Gastrocnemius medialis (tissue), 4 donors: Measurements from ENCODE around the gene ERAP2. TPM values are rescaled to one million over a fixed set of nuclear protein-coding genes. Genes with fewer than 3 reads are reported as not detected.

Experiments used
- ATAC-seq, 2 donors: fragments of 150-250 bp; one replicate each; pipeline ENCODE4 v1.9.1; 2016
- DNase-seq, 2 donors: peaks; one replicate each; pipeline ENCODE4 v3.0.0-alpha.2; 2019
- H3K27ac ChIP-seq, 4 donors: fragments of 200-600 bp; sonication (generic); 1 replicate in 1 of 4; 2 replicates in 3 of 4; pipeline ENCODE4 v1.5.1; 2016 to 2018; ENCODE audit warnings: mild to moderate bottlenecking in 2 of 4, moderate library complexity in 1 of 4
- H3K27me3 ChIP-seq, 3 donors: fragments of 200-600 bp; sonication (generic) in 2 of 3; 1 replicate in 1 of 3; 2 replicates in 2 of 3; pipeline versions ENCODE4 v1.5.1 to v1.6.0; 2016 to 2019; ENCODE audit warnings: mild to moderate bottlenecking in 1 of 3, moderate library complexity in 1 of 3
- H3K36me3 ChIP-seq, 2 donors: fragments of 200-600 bp; sonication (generic) in 1 of 2; one replicate each; pipeline ENCODE4 v1.5.1; 2017 to 2018
- H3K4me1 ChIP-seq, 2 donors: fragments of 200-600 bp; sonication (generic) in 1 of 2; one replicate each; pipeline ENCODE4 v1.5.1; 2016 to 2017; ENCODE audit warnings: mild to moderate bottlenecking in 2 of 2
- H3K4me3 ChIP-seq, 4 donors: fragments of 200-600 bp; sonication (generic) in 3 of 4; 1 replicate in 1 of 4; 2 replicates in 3 of 4; pipeline ENCODE4 v1.5.1; 2016 to 2019; ENCODE audit warnings: mild to moderate bottlenecking in 2 of 4
- H3K9me3 ChIP-seq, 3 donors: fragments of 200-600 bp; sonication (generic) in 2 of 3; 1 replicate in 1 of 3; 2 replicates in 2 of 3; pipeline ENCODE4 v1.5.1; 2016 to 2019
- CTCF ChIP-seq, 5 experiments: fragments of 450-650 bp in 3 of 5; fragments of 200-600 bp in 2 of 5; sonication (generic) in 2 of 5; IDR thresholded peaks in 4 of 5; conservative IDR thresholded peaks in 1 of 5; 1 replicate in 4 of 5; 2 replicates in 1 of 5; pipeline ENCODE4 v1.5.1; 2016 to 2019; ENCODE audit warnings: antibody characterized with exemption in 5 of 5, mild to moderate bottlenecking in 3 of 5, moderate library complexity in 3 of 5
- POLR2A ChIP-seq, 2 donors: fragments of 450-650 bp; IDR thresholded peaks; one replicate each; pipeline ENCODE4 v1.6.1; 2017; ENCODE audit warnings: antibody characterized with exemption in 2 of 2, mild to moderate bottlenecking in 2 of 2, moderate library complexity in 2 of 2
- in situ Hi-C, 4 donors: fragments of 200-750 bp; cut with MboI; loops; one replicate each; pipeline versions ENCODE4 v1.15.0 to v1.8.0; 2017; ENCODE audit warnings: low sequenced_read_pairs in 4 of 4
- intact Hi-C: fragments of 100-400 bp; cut with DNase I; formaldehyde crosslinking; loops from one replicate; pipeline ENCODE4 v1.15.1; 2023; ENCODE audit warnings: low total_unique reads
- total RNA-seq, 4 donors: library from RNA; depleted of rRNA; stranded (reverse); fragments of >200 nt; gene quantifications; one replicate each; pipeline versions ENCODE4 v1.1.0 to v1.2.3, GENCODE V29; 2016

The ERAP2 gene
- total RNA-seq, 4 donors from 2014 or later: 1.1 to 8.5 (median 2.9) TPM

- H3K4me1 ChIP-seq: peaks cover 35 to 39% of the 10 kb centered on the region in 2 donors
- H3K27ac ChIP-seq: peak overlapping the region; percentile 96 to 100 (median 98)
- no peak for DNase-seq
- no peaks in the 10 kb centered on the region for H3K27me3 ChIP-seq
- no peak for ATAC-seq
- in situ Hi-C loops (no loop called here), intact Hi-C loops (no loop called here)
- no peaks in the 10 kb centered on the region for H3K36me3 ChIP-seq
- no peaks in the 10 kb centered on the region for H3K9me3 ChIP-seq
- TF ChIP-seq CTCF (IDR thresholded peaks at IDR 0.05 in 4 of 5, conservative IDR thresholded peaks at IDR 0.05 in 1 of 5): no peak
- no peak for TF ChIP-seq POLR2A (IDR thresholded peaks at IDR 0.05)
- H3K4me3 ChIP-seq: no peak overlapping the region
Observed at GRCh38 chr5:96931605-96932004, 55.3 kb downstream of the ERAP2 start.

- TF ChIP-seq CTCF (IDR thresholded peaks at IDR 0.05 in 4 of 5, conservative IDR thresholded peaks at IDR 0.05 in 1 of 5) (no peak), POLR2A (IDR thresholded peaks at IDR 0.05) (no peak)
Observed at GRCh38 chr5:96932026-96932425, 55.7 kb downstream of the ERAP2 start.

GRCh38 chr5:96933764-96934707 lies 57.7 kb downstream of the ERAP2 start:
- H3K36me3 ChIP-seq: no peaks in the 10 kb centered on the region
- H3K27ac ChIP-seq: peak overlapping the region; percentile 96 to 100 (median 98)
- H3K4me3 ChIP-seq: peak overlapping the region; percentile 71 to 91 (median 89)
- intact Hi-C loops: loop anchor here (2.0 kb wide), 2 partner anchors 49 to 1839 kb away; partner anchors contain the start of gene RGMB
- no peaks in the 10 kb centered on the region for H3K27me3 ChIP-seq
- DNase-seq (no peak), ATAC-seq (no peak)
- H3K4me1 ChIP-seq: peaks cover 52 to 54% of the 10 kb centered on the region in 2 donors
- H3K9me3 ChIP-seq: no peaks in the 10 kb centered on the region
- TF ChIP-seq POLR2A (IDR thresholded peaks at IDR 0.05) (no peak), CTCF (IDR thresholded peaks at IDR 0.05 in 4 of 5, conservative IDR thresholded peaks at IDR 0.05 in 1 of 5) (no peak)
- in situ Hi-C loops: no loop called here

More at GRCh38 chr5:96932026-96932425, 55.7 kb downstream of the ERAP2 start:
- H3K4me1 ChIP-seq: peaks cover 35 to 41% of the 10 kb centered on the region in 2 donors
- H3K27ac ChIP-seq: peak overlapping the region; percentile 96 to 100 (median 98)
- in situ Hi-C loops: no loop called here
- DNase-seq (no peak), ATAC-seq (no peak)
- H3K4me3 ChIP-seq: no peak overlapping the region
- no peaks in the 10 kb centered on the region for H3K9me3 ChIP-seq
- no peaks in the 10 kb centered on the region for H3K27me3 ChIP-seq
- no peaks in the 10 kb centered on the region for H3K36me3 ChIP-seq
- intact Hi-C loops: no loop called here

GRCh38 chr5:96934708-96935558 lies 58.6 kb downstream of the ERAP2 start:
- no peaks in the 10 kb centered on the region for H3K36me3 ChIP-seq
- no peaks in the 10 kb centered on the region for H3K9me3 ChIP-seq
- intact Hi-C loops: loop anchor here (1.0 to 2.0 kb wide), 4 partner anchors 50 to 1994 kb away; partner anchors contain the start of genes CHD1, ERAP1 and RGMB
- ATAC-seq (peak; percentile 65 to 67), DNase-seq (peak; percentile 85 to 93)
- H3K4me1 ChIP-seq: peaks cover 46 to 53% of the 10 kb centered on the region in 2 donors
- TF ChIP-seq CTCF (IDR thresholded peaks at IDR 0.05 in 4 of 5, conservative IDR thresholded peaks at IDR 0.05 in 1 of 5) (peak in 4 of 5 experiments; percentile 3 to 41 (median 35)), POLR2A (IDR thresholded peaks at IDR 0.05) (peak; percentile 58 to 69)
- H3K27ac ChIP-seq: peak overlapping the region; percentile 96 to 100 (median 98)
- no peaks in the 10 kb centered on the region for H3K27me3 ChIP-seq
- in situ Hi-C loops: no loop called here
- H3K4me3 ChIP-seq: peak overlapping the region; percentile 71 to 91 (median 89)
